ENCODE results near the gene UBXN11. TPM values are rescaled to one million over a fixed set of nuclear protein-coding genes. Genes with fewer than 3 reads are reported as not detected.
"Not testable (repeated sequence)": the region's sequence is repeated elsewhere in the genome, so short reads cannot be mapped to it uniquely, and the experiment has no call there.

UBXN11 gene
- polyA plus RNA-seq, 3 donors = 13.1 to 19.1 (median 16.9) TPM

DNA sequence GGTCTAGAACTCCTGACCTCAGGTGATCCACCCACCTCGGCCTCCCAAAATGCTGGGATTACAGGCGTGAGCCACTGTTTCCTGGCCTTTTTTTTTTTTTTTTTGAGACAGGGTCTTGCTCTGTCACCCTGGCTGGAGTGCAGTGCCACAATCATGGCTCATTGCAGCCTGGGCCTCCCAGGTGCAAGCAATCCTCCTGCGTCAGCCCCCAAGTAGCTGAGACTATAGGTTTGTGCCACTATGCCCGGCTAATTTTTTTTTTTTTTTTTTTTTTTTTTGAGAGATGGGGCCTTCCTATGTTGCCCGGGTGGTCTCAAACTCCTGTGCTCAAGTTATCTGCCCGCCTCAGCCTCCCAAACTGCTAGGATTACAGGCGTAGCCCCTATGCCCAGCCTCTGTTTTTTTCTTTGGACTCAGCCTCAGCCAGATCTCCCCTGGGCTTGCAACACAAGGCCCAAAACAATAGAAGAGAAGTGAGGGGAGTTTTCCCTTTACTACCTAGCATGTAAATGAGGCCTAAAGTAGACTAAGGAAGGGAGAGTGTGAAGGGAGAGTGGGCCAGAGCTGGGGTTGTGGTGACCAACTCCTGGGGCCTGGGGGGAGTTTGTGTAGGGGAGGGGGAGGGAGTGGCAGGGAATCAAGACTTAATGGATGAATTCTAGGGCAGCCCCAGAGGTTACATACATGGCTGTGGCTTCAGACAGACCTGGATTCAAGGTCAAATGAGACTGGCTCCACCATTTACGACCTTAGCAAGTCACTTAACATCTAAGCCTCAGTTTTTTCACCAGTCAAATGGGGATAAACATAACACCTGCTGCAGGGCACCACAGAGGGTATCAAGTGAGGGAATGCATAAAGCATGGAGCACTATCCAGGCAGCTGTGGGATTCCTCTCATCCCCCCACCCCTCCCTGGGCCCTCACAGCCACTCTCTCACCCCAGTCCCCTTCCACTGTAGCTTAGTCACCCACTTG, 9.7 kb upstream of the UBXN11 start:
- no peak overlapping the region for H3K27ac ChIP-seq (ENCODE audit: low read depth, low read length)
- 76 to 90% (median 79%) methylated on average over 8 of the region's 8 CpGs for WGBS, 3 donors

- no peak overlapping the region for H3K27ac ChIP-seq (ENCODE audit: low read depth, low read length)
- 79 to 86% (median 83%) methylated on average over 5 of the region's 5 CpGs for WGBS, 3 donors
Observed at GRCh38 chr1:26314501-26314900, 8.1 kb upstream of the UBXN11 start.

DNA sequence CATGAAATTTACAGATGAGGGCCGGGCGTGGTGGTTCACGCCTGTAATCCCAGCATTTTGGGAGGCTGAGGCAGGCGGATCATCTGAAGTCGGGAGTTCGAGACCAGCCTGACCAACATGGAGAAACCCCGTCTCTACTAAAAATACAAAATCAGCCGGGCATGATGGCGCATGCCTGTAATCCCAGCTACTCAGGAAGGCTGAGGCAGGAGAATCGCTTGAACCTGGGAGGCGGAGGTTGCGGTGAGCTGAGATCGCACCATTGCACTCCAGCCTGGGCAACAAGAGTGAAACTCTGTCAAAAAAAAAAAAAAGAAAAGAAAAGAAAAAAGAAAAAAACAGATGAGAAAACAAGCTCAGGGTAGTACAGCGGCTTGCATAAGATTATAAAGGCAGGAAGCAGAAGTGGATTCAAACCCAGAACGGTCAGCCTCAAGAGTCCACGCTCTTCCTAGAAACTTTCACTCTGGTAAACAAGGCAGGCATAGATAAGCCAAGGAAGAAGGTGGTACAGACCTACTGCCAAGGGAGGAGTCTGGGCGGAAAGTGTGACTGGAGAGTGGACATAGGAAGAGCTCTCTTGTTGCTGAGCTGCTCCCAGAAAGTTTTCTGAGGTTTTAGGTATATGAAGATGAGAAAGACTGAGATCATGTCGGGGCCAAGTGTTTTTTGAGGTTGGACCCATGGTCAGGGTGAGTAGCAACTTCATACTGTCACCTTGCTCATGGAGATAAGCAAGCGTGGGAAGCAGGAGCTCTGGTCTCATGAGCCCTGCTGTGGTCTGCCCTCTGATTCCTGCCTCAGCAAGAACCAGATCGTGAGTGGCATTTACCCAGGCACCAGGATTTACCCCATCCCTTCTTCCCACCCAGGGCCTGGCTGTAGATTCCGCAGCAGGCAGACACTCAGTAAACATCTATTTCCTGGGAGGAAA, 1.8 kb upstream of the UBXN11 start:
- not testable (repeated sequence) for H3K27ac ChIP-seq (ENCODE audit: low read depth, low read length)
- WGBS, 3 donors = 78 to 79% (median 79%) methylated on average over 20 to 21 of the region's 21 CpGs

DNA sequence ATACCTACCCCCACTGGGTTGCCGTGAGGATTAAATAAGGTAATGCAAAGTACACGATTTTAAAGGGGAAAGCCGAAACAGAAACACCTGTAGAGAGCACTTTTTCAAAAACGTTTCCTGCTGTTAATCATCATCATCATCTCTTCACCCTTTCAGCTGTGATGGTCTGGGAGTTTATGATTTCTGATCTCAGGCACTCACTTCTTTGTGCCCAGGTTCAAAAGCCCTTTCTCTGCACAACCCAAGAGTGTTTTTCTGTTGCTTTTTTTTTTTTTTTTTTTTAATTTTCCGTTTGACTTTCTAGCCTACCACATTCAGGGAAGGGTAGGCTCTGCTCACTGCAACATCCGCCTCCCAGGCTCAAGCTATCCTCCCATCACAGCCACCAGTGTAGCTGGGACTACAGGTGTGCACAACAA, 936 bp upstream of the UBXN11 start:
- H3K27ac ChIP-seq (ENCODE audit: low read depth, low read length) = no peak overlapping the region
- WGBS, 3 donors = 29 to 38% (median 38%) methylated on average over 6 of the region's 6 CpGs

DNA sequence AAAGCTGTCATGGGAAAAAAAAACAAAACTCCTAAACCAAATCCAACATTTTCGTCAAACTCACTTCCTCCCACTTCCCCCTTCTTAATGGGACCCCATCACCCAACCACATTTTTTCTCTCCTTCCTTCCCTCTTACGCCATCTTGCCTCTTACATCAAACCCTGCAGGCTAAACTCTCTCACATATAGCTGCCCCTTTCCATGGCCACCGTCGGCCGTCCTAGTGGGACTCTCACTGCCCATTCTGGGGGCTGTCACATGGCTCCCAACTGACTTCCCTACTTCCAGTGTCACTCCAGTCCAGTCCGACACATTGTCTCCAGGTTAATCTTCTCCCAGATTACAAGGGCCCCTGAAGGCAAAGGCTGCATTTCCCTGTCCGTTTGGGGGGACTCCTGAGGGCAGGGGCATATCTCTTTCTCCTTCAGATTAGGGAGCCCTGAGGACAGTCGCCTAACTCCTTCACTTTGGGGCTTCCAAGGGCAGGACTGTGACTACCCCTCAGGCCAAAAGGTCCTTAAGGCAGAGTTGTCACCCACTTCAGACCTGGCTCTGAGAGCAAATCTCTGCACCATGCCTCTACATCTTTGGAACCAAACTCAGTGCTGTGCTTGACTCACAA, 658 bp downstream of the UBXN11 start:
- H3K27ac ChIP-seq (ENCODE audit: low read depth, low read length) = no peak overlapping the region
- 14 to 32% (median 22%) methylated on average over 8 of the region's 8 CpGs for WGBS, 3 donors

DNA sequence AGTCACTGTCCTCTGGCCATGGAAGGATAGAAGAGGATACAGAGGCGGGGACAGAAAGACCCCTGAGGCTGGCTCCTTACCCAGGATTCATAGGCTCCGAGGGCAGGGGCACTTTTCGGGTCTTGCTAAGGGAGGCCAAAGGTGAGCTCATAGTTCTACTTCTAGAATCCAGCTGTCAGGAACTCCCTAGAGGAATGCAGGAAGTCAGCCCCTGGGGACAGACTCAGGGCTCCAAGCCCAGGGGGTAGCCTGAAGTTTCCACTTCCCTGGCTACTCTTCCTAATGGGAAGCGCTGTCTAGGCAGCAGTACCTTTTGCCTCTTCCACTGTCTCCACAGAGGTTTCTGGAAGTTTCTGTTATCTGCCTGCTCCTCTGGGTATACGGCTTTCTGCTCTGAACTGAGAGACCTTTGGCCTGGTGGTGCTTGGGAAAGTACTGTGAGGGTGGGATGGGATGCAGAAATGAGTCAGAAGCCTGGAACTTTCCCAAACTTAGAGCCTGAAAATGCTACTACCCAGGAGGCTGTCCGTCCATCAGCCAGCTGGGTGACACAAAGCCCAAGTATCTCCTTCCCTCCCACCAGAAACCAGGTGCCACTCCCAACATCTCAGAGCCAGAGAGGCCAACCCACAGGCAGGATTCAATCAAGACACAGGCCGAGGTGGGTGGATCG, 3.6 kb downstream of the UBXN11 start:
- 59 to 68% (median 59%) methylated on average over 8 of the region's 8 CpGs for WGBS, 3 donors
- H3K27ac ChIP-seq (ENCODE audit: low read depth, low read length) = no peak overlapping the region

- H3K27ac ChIP-seq (ENCODE audit: low read depth, low read length) = no peak overlapping the region
- 85 to 92% (median 86%) methylated on average over 11 of the region's 11 CpGs for WGBS, 3 donors
Observed at GRCh38 chr1:26300578-26301275, 5.7 kb downstream of the UBXN11 start.

GRCh38 chr1:26297791-26298124, 8.7 kb downstream of the UBXN11 start:
- WGBS, 3 donors = 72 to 73% (median 73%) methylated on average over 6 of the region's 6 CpGs

GRCh38 chr1:26297057-26297790, 9.2 kb downstream of the UBXN11 start:
- no peak overlapping the region for H3K27ac ChIP-seq (ENCODE audit: low read depth, low read length)
- WGBS, 3 donors = 92 to 93% (median 92%) methylated on average over 12 of the region's 12 CpGs

More at GRCh38 chr1:26297791-26298124, 8.7 kb downstream of the UBXN11 start:
- no peak overlapping the region for H3K27ac ChIP-seq (ENCODE audit: low read depth, low read length)

DNA sequence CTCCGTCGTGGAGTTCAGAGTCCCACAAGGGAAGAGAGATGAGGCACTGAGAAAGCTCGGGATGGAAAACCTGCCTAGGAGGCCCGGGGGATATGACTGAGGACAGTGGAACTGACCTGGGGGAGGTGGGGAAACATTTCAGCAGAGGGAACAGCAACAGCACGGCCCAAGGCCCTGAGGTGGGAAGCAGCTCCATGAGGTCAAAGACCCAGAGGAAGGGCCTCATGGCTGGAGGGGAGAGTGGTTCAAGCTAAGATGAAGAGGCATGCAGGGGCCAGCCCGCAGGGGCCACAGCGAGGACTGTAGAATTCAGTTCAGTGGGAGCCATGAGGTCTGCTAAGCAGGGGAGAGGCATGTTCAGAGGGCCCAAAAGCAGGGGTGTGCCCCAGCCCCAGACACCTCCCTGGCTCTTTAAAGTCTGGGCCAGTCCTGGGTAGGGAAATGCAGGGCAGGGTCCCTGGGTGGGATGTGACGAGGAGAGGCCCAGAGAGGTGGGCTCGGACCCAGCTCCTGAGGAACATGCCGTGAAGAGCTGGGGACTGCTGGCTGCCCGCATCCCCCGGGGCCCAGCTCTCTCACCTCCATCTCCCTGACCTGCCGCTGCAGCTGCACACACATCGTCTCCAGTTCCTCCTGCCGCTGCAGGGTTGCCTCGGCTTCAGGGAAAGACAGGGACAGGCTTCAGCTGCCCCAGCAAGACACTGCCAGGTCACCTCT, 9.9 kb downstream of the UBXN11 start:
- H3K27ac ChIP-seq (ENCODE audit: low read depth, low read length) = no peak overlapping the region
- WGBS, 3 donors = 87 to 91% (median 91%) methylated on average over 16 of the region's 16 CpGs

DNA sequence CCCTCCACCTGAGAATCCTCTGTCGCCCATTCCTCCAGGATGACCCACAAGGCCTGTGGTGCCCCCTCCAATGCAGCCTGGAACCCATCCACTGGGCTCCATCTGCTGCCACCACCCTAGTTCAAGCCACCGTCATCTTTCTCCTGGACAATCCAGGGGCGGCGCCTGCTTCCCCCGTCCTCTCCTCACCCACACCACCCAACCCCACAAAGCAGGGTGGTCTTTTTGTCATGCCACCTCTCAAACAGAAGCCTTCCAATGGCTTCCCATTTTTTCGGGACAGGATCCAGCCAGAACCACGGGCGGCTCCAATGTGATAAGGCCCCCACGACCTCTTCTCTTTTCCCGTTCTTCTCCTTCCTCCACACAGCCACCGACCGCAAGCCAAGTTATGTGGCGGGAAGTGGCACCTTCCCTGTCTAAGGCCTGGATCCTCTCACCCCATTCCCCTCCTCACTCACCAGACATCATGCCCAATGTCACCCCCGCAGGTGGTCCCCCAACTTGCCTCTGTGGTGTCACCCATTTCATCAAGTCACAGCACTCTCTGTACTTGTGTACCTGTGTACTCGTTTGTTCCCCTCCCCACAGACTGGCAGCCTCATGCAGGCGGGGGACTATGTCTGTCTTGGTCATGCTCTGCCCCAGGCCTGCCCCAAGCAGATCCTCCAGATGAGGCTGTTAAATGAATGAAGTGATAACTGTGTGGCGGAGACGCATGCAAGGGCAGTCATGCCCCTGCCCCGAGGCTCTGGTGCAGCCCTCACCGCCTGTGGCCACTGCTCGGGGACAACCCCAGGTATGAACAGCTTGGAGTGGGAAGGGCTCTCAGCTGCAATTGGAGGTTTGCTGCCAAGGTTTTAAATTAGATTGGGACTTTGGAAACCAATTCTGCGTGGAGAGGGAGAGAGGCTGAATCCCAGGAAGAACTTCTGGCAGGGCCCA, 11.0 kb downstream of the UBXN11 start:
- WGBS, 3 donors = 87 to 89% (median 89%) methylated on average over 22 of the region's 22 CpGs
- H3K27ac ChIP-seq (ENCODE audit: low read depth, low read length) = no peak overlapping the region

GRCh38 chr1:26293911-26294463, 12.4 kb downstream of the UBXN11 start:
- H3K27ac ChIP-seq (ENCODE audit: low read depth, low read length) = no peak overlapping the region
- 83 to 88% (median 87%) methylated on average over 11 of the region's 11 CpGs for WGBS, 3 donors

- WGBS, 3 donors = 74 to 93% (median 77%) methylated on average over 5 of the region's 5 CpGs
- not testable (repeated sequence) for H3K27ac ChIP-seq (ENCODE audit: low read depth, low read length)
Observed at GRCh38 chr1:26292735-26293134, 13.7 kb downstream of the UBXN11 start.

- H3K27ac ChIP-seq (ENCODE audit: low read depth, low read length) = no peak overlapping the region
- 90 to 93% (median 92%) methylated on average over 4 of the region's 4 CpGs for WGBS, 3 donors
Observed at GRCh38 chr1:26291939-26292338, 14.5 kb downstream of the UBXN11 start.

GRCh38 chr1:26291433-26291832, 15.0 kb downstream of the UBXN11 start:
- H3K27ac ChIP-seq (ENCODE audit: low read depth, low read length) = no peak overlapping the region
- 85 to 100% (median 96%) methylated on average over 3 of the region's 3 CpGs for WGBS, 3 donors
